Head of caudate nucleus (tissue), 42 donors: Measurements from ENCODE around the gene PTPN21.

ENCODE experiments used
- DNase-seq, 42 donors: peaks; one replicate each; pipeline versions ENCODE4 v3.0.0 to v3.0.0-alpha.2; 2020 to 2021; ENCODE audit warnings: mixed read lengths in 7 of 42
- intact Hi-C: fragments of 100-400 bp; cut with DNase I; formaldehyde crosslinking; loops from one replicate; pipeline ENCODE4 v1.15.0; 2022

Gene PTPN21

GRCh38 chr14:88518592-88519512 is 36.0 kb downstream of the PTPN21 start:
- DNase-seq = no peak
- intact Hi-C loops = no loop called here

DNA sequence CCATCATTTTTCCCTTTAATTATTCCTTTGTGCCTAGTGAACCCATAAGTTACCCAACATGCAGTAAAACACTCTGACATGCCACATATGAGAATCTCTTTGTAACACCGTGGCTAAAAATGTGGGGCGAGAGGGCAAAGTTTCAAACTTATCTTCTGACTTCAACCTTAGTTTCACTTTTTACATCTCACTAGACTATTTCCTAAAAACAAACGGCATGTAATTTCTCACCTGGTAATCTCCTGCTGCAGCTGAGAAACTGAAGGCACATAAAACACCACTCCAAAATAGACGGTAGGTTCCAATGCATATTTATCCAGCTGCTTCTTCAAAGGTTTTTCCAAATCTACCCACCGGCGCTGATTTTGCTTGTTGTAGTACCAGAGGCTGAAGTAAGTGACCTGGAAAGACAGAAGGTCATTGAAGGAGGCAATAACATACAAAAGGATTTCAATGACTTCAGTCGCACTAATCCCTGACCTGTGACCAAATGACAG is 37.9 kb downstream of the PTPN21 start:
- DNase-seq = no peak
- intact Hi-C loops = no loop called here

- intact Hi-C loops = no loop called here
These were observed 39.1 kb downstream of the PTPN21 start for GRCh38 chr14:88515499-88516221.

GRCh38 chr14:88507208-88507607 is 47.6 kb downstream of the PTPN21 start:
- no peak for DNase-seq
- intact Hi-C loops = no loop called here

More at GRCh38 chr14:88515499-88516221, 39.1 kb downstream of the PTPN21 start:
- DNase-seq = no peak

DNA sequence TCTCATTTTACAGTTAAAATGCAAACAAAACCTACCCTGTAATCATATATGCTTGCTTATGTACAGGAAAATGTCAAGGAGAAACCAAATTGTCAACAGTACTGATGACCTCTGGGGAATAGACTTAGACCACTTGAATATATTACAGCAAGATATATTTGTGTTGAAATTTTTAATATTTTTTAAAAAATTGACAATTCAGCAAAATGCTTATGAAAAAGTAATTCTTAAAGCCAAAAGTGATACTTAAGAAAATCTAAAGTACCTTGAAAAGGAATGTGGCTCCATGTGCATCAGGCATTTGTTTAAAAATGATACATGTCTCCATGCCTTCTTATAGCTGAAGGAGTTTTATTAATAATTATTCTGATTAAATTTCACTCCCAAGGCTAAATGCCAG is 49.2 kb downstream of the PTPN21 start:
- intact Hi-C loops = no loop called here
- no peak for DNase-seq

DNA sequence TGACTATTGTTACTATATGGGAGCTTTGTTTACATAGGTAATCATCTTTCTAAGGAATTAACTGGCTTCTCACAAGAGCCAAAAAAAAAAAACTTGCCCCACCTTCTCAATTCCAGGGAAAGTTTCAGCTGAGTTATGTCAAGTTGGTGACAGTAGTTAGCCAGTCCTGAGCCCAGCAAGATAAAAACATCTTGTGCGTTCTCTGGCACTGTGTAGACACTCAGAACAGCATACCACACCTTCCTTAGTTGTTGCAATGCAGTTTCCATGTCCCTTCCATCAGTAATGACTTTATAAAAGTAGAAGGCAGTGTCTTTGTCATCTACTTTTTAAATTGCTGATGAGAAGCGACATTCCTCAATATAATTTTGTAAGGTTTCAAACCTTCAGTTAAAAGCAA is 50.2 kb downstream of the PTPN21 start:
- intact Hi-C loops = no loop called here
- DNase-seq = no peak

DNA sequence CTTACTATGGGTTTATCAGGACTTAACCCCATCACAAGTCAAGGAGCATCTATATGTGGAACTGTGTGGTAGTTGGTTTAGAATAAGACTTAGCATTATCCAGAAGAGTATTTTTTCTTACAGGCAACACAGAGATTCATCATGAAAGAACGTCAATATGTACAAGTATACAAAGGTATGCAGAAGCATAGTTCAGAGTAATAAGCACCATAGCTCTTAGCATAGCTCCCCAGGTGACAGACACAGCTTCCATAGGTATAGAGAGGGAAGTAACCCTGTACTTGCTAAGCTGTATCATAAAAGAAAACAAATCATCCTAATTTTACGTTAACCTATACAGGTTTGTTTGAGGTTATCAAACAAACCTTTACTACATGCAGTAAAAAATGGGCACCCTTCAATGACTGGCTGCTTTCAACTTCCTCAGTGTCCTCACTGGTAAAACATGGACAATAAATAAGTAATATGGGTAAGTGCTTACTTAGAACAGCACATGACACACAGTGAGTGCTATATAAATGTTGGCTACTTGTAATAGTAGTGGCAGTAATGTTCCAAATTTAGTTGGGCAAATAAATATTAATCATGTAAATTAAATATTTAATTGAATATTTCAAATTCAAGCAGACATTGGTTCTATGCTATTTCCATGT is 50.9 kb downstream of the PTPN21 start:
- no peak for DNase-seq
- intact Hi-C loops = no loop called here

GRCh38 chr14:88502740-88503139 is 52.1 kb downstream of the PTPN21 start:
- intact Hi-C loops = no loop called here
- DNase-seq = no peak

GRCh38 chr14:88500611-88501010 is 54.2 kb downstream of the PTPN21 start:
- DNase-seq = no peak
- intact Hi-C loops = no loop called here

- DNase-seq = no peak
- intact Hi-C loops = no loop called here
These were observed 55.6 kb downstream of the PTPN21 start for GRCh38 chr14:88499225-88499624.

DNA sequence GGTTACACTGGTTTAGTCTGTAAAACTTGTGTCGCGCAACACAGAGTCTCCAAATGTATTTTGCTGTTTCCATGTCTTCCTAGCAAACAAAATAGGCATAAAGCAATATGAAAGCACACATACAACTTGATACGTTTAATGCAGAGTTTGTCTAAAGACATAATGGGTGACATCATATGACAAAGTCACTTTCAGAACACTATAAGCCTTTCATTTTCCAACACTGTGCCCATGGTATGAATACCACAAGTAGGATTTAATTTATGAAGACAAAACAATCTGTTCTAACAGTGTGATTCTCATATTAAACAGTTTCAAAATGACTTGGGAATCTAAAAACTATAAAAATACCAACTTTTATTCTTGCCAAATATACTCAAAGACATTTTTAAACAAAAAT is 58.4 kb downstream of the PTPN21 start:
- DNase-seq = no peak
- intact Hi-C loops = no loop called here

DNA sequence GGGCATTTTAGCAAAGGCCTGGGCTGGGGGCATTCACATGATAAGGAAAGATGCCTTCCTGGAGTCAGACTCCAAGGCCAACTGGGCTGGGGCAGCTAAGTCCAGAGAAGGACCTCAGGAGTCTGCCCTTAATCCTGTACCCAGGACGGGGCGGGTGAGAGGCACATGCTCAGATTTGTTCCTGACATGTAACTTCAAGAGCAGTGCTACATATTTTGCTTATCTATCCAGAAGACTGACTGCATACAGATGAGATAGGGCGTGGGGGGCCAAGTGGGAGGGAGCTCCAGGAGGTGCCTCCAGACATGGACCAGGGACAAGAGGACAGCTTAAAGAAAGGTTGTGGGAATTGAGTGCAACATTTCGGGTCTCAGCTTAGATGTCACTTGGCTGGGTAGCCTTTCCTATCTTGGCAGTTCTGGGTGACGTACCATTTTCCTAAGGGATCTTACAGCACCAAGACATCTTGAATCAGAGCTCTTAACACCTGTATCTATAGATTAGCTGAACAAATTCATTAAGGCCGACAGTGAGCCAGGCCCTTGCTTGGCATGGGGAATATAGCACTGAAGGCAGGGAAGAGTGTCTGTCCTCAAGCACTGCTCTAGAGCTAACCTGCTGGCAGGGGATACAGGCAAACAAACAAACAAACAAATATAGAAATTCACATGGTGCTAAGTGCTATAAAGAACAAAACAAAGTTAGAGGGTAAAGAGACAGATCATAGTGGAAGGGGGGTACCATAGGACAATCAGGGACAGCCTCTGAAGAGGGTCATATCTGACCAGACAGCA is 61.2 kb downstream of the PTPN21 start:
- intact Hi-C loops = loop anchor here (5.0 kb wide), 1 partner anchor 69 kb away; the partner anchor contains the start of gene ZC3H14
- DNase-seq = no peak

- DNase-seq = peak in 39 of 42 donors; percentile 14 to 92 (median 65)
- intact Hi-C loops = loop anchor here (5.0 kb wide), 1 partner anchor 70 kb away; the partner anchor contains the start of gene ZC3H14
These were observed 62.3 kb downstream of the PTPN21 start for GRCh38 chr14:88492272-88493089.

- intact Hi-C loops = loop anchor here (5.0 kb wide), 1 partner anchor 72 kb away; the partner anchor contains the start of gene ZC3H14
- DNase-seq = no peak
These were observed 64.6 kb downstream of the PTPN21 start for GRCh38 chr14:88490168-88490567.

- intact Hi-C loops = no loop called here
- DNase-seq = no peak
These were observed 65.9 kb downstream of the PTPN21 start for GRCh38 chr14:88488897-88489296.

- no peak for DNase-seq
- intact Hi-C loops = no loop called here
These were observed 66.7 kb downstream of the PTPN21 start for GRCh38 chr14:88488081-88488480.

GRCh38 chr14:88482524-88482923 is 72.3 kb downstream of the PTPN21 start:
- DNase-seq = no peak
- intact Hi-C loops = no loop called here

GRCh38 chr14:88481794-88482193 is 73.0 kb downstream of the PTPN21 start:
- intact Hi-C loops = no loop called here
- no peak for DNase-seq
